GM13976 (cell line): Measurements from ENCODE around the gene CREB3.

Experiments
- DNase-seq: peaks from one replicate; pipeline ENCODE4 v3.0.0; 2012; ENCODE audit warnings: low spot score
- in situ Hi-C: fragments of 300-500 bp; cut with MboI; formaldehyde crosslinking; loops from one replicate; pipeline ENCODE4 v1.12.0; 2022; ENCODE audit warnings: low sequenced_read_pairs, mixed read lengths, inconsistent platforms; ENCODE audit not compliant: unreplicated experiment
- TF ChIP-seq, protein P1 (sequence below): IDR thresholded peaks from 2 replicates; pipeline ENCODE4 v1.5.1; 2012; ENCODE audit warnings: borderline replicate concordance, mild to moderate bottlenecking; ENCODE audit not compliant: insufficient read depth; ENCODE audit errors: extremely low read depth, missing control alignments, control extremely low read depth

Gene CREB3

DNA sequence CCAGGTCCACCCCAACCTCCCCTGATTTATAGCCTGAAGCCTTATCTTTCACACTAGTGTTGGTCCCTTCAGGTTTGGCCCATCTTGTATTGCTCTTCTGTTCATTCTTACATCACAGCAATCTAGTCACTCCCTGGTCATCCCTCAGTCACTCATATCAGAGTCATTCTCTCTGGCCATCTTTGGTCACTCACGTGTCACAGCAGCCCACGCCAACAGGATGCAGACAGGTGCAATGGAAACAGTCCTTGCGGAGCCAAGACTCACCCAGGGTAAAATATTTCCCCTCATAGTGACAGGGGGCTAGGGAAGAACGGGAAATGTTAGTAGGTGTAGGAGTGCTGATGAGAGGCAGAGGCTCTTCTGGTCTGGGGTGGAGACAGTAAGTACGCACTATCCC is 21.0 kb downstream of the CREB3 start:
- in situ Hi-C loops, result no loop called here
- TF ChIP-seq, protein P1, sequence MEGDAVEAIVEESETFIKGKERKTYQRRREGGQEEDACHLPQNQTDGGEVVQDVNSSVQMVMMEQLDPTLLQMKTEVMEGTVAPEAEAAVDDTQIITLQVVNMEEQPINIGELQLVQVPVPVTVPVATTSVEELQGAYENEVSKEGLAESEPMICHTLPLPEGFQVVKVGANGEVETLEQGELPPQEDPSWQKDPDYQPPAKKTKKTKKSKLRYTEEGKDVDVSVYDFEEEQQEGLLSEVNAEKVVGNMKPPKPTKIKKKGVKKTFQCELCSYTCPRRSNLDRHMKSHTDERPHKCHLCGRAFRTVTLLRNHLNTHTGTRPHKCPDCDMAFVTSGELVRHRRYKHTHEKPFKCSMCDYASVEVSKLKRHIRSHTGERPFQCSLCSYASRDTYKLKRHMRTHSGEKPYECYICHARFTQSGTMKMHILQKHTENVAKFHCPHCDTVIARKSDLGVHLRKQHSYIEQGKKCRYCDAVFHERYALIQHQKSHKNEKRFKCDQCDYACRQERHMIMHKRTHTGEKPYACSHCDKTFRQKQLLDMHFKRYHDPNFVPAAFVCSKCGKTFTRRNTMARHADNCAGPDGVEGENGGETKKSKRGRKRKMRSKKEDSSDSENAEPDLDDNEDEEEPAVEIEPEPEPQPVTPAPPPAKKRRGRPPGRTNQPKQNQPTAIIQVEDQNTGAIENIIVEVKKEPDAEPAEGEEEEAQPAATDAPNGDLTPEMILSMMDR, result no peak
- DNase-seq, result no peak

DNA sequence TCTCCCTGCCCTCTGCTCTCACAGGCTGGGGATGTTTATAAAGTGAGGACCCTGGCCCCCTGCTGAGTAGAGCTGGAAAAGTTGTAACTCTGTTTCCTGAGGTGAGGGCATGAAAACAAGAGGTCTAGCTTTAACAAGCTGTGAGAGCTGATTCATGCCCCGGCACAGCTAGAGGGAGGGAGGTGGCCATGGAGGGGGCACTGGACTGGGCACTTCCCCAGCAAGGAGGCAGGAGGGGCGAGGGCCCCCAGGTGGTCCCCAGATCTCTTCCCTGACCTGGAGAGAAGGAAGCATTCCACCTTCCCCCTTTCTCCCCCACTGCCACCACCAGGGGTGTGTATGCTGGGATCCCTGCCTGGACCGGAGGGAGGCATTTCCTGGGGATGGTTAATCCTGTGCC is 21.8 kb downstream of the CREB3 start, which contains the start of gene MSMP:
Gene MSMP, minus strand, starts transcription at position 13 of the 400 bp plus-strand sequence. CDS start 147 bp downstream, outside the sequence.
- in situ Hi-C loops, result no loop called here

DNA sequence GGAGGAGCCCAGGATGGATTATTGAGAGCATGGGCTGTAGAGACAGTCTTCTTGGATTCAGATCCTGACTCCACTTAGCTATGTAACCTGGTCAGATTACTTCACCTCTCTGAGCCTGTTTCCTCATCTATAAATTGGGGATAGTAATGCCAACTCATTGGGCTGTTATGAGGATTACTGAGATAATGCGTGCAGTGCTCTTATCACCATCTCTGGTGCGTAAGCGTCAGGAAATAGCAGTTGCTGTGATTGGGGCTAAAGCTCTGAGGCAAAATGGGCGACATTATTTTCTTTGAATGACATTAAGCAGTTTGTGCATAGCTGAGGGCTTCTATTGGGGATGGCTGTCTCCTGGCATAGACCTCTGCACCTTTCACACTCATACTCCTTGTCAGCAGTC is 22.6 kb downstream of the CREB3 start:
- in situ Hi-C loops, result no loop called here
- TF ChIP-seq, protein P1, result no peak

More for the DNA sequence above, 21.8 kb downstream of the CREB3 start, which contains the start of gene MSMP:
- DNase-seq, result no peak
- TF ChIP-seq, protein P1, result no peak

DNA sequence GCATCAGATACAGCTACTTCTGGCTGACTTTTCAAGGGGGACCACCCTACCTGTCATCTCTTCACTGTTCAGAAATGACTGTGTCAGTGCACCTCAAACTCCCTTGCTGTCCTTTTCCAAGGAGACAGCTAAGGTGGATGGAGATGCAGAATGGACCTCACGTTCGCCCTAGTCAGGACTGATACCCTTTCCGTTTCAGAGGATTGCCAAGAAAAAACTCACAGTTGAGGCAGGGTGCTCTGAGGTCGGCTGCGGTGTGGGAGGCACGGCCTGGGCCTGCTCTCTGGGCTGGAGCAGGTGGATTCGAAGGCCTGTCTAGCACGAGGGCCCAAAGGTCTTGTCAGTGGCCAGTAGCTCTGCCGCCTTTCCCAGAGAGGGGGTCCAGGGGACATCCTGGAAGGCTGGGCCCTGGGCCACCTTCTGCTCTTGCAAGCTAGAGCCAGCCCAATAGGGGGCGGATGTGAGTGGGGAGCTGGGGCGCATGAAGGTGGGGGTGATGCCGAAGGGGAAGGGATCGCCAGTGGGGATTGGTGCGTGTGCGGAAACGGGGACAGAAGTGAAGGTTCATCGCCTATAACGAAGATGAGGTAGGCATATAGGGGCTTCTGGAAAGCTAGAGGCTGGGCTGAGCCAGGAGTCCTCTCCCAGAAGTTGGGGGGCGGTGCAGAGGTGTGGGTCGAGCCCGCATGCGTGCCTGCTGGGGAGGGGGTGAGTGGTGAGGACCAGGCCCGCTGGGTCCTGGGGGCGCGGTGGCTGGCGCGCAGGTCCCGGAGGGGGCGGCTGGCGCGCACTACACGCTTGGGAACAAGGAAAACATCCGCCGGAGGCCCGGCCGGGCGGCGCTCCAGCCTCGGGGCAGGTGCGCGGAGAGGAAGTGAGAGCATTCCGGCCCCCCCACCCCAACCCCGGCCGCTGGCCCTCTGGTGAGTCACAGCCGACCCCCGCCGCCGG is 24.1 kb downstream of the CREB3 start:
- TF ChIP-seq, protein P1, result peak; percentile 87
- DNase-seq, result peak; percentile 82
- in situ Hi-C loops, result no loop called here

More for the DNA sequence above, 22.6 kb downstream of the CREB3 start:
- DNase-seq, result no peak

DNA sequence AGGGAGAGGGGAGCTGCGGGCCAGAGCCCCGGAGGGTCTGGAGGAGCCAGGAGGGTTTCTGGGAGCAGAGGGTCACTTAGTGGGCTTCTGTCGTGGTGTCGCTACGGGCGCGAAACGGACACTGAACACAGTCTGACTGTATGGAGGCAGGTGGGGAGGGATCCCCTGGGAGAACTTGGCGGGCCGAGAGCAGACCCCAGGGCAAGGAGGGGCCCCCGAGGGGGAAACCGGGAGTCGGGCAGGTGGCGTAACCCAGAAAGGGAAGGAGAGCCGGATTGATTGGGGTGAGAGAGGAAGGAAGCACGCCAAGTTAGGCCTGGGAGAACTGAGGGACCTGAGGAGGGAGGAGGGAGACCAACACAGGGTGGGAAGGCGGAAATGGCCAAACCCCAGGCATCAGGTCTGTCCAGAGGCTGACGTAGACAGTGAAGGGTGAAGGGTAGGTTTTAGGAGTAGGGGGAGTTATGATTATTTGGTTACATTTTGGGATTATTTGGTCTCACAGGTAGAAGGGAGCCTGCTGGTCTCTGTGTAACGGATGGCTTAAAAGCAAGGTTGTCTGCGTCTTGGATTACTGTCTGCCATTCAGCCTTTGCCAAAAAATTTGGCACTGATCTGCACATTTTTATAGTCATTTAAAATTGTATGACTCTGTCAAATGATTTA is 24.9 kb downstream of the CREB3 start:
- TF ChIP-seq, protein P1, result no peak
- in situ Hi-C loops, result no loop called here
- DNase-seq, result peak; percentile 48

DNA sequence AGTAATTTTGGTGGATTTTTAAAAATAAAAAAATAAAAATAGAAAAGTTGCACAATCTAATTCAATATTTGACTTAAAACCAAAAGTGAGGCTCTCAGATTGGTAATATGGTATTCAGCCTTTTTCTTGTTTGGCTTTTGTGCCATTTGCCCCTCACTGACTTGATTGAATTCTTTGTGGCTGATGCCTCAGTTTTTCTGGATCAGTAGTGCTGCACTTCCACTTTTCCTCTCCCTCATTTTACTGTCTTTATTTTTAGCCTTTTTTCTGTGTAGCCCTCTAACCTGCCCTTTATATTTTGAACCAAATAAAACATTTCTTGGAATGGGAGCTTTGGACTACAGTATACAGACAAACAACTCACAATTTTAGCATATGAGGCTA is 25.4 kb downstream of the CREB3 start:
- DNase-seq, result no peak
- TF ChIP-seq, protein P1, result no peak
- in situ Hi-C loops, result no loop called here
